Stimulated activated CD8-positive, alpha-beta memory T cell treated with anti-CD3 and anti-CD28 coated beads, Interleukin-15, amount 100 ng/mL, for 48 hours (primary cell): Measurements from ENCODE around the gene SVOP.
"Not testable (repeated sequence)": the region's sequence is repeated elsewhere in the genome, so short reads cannot be mapped to it uniquely, and the experiment has no call there.

ENCODE experiments used
- DNase-seq, 2 donors: peaks; one replicate each; pipeline ENCODE4 v3.0.0-alpha.2; 2020; ENCODE audit warnings: low read depth in 2 of 2

Gene SVOP

GRCh38 chr12:109029411-109029810 is 8.5 kb upstream of the SVOP start:
- no peak for DNase-seq

- not testable (repeated sequence) for DNase-seq
Measured at GRCh38 chr12:109028624-109029023, 7.8 kb upstream of the SVOP start.

- DNase-seq: no peak
Measured at GRCh38 chr12:109027767-109028166, 6.9 kb upstream of the SVOP start.

- no peak for DNase-seq
Measured at GRCh38 chr12:109020146-109020795, 597 bp downstream of the SVOP start.

- no peak for DNase-seq
Measured at GRCh38 chr12:109018296-109018695, 2.6 kb downstream of the SVOP start.

GRCh38 chr12:109016978-109017377 is 3.9 kb downstream of the SVOP start:
- no peak for DNase-seq

- no peak for DNase-seq
Measured at GRCh38 chr12:109016016-109016415, 4.9 kb downstream of the SVOP start.

GRCh38 chr12:109014984-109015765 is 5.7 kb downstream of the SVOP start:
- no peak for DNase-seq

GRCh38 chr12:109010259-109010658 is 10.6 kb downstream of the SVOP start:
- DNase-seq: no peak

- no peak for DNase-seq
Measured at GRCh38 chr12:109009766-109010165, 11.1 kb downstream of the SVOP start.

GRCh38 chr12:109004017-109004416 is 16.9 kb downstream of the SVOP start:
- DNase-seq: no peak

- DNase-seq: no peak
Measured at GRCh38 chr12:108996320-108996719, 24.5 kb downstream of the SVOP start.

- no peak for DNase-seq
Measured at GRCh38 chr12:108995370-108995992, 25.4 kb downstream of the SVOP start.

GRCh38 chr12:108990103-108990502 is 30.8 kb downstream of the SVOP start:
- DNase-seq: not testable (repeated sequence)

- DNase-seq: no peak
Measured at GRCh38 chr12:108989376-108989775, 31.5 kb downstream of the SVOP start.

GRCh38 chr12:108985750-108986149 is 35.1 kb downstream of the SVOP start:
- DNase-seq: no peak

GRCh38 chr12:108983227-108983626 is 37.6 kb downstream of the SVOP start:
- DNase-seq: no peak

- DNase-seq: no peak
Measured at GRCh38 chr12:108982621-108983219, 38.1 kb downstream of the SVOP start.

GRCh38 chr12:108981835-108982234 is 39.0 kb downstream of the SVOP start:
- DNase-seq: no peak

- DNase-seq: no peak
Measured at GRCh38 chr12:108980831-108981618, 39.8 kb downstream of the SVOP start.

- no peak for DNase-seq
Measured at GRCh38 chr12:108977360-108977759, 43.5 kb downstream of the SVOP start.
